CD4-positive, alpha-beta T cell treated with Interleukin-12 subunit alpha and Interleukin-12 subunit beta, for 1 hour (primary cell): ENCODE data around the gene SPOCK2.

Source experiments
- DNase-seq: peaks from one replicate; pipeline ENCODE4 v3.0.0-alpha.2; 2020

The SPOCK2 gene

DNA sequence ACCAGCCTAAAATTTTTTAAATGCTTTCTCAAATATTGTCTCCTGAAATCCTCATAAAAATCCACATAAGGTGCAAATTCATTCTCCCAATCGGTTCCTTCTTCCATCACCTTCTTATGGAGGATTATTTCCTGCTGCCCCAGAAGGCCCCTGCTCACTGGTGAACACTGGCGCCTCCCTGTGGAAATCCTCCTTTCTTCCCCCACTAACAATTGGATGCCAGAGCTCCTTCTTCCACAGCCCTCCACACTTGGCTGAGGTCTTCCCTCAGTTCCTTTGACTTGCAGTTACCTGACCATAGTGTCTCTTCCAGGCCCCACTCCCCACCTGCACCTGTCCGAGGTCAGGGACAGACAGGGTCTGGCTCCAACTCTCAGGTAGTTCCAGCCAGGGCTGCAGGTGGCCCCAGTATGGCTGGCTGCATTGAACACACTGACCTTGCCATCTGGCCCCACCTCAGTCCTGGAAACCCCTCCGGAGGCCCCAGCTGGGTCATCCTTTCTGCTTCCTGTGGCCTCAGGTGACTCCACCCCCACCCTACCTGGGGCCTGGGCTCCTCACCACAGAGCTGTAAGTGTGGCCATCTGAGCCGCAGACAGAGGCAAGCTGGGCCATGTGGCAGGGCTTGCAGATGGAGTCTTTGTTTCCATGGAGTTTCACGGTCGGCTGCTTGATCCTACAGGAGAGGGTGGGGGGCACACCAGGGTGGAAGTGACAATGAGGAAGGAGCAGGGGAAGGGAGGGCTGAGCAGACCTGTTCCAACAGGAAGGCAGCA, 18.4 kb downstream of the SPOCK2 start:
- DNase-seq = no peak

DNA sequence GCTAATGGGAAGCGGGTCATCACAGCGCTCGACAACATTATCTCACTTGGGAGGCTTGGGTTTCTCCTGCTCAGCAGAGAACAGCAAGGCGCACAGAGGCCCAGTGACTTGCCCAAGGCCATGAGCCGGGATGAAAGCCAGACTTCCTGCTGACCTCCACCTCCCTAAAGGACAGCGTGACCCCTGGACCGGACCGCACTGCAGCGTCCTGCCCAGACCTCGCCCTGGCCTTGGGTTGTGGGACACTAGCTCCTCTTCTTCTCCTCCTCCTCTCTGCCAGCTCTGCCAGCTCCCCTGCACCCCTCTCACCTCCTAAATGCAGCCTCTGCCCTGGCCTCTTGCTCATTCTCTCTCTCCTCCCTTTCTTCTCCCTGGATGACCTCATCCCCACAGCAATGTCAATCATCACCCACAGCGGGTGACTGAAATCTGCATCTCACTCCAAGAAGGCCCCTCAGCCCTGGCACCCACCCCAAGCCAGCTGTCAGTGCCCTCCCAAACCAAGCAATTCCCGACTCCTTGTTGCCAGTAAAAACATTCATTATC, 19.4 kb downstream of the SPOCK2 start:
- DNase-seq = no peak

DNA sequence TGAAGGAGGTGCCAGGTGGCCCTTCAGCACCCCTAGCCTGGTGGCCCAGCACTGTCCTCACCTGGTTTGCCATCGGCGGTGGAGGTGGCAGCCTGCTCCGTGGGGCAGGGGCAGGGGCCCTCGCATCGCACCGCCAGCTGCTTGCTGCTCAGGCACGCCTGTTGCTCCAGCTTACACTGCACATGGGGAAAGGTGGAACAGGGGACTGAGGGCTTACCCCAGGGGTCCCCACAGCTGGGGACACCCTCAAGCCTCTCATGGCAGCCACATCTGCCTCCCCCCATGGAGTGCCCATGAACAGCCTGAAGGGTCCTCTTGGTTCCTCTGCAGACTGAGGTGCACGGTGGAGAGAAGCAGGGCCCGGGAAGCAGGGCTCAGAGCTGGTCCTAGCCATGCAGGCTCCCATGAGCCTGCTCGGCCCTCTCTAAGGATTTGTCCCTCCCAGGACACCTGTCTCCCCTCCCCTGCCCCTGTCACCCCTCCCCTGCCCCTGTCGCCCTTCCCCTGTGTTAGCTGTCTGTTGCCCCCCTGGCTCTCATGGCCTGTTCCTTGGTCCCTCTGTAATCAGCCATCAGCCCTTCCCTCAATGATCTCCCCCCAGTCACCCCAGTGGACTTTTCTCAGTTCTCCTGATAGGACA, 20.1 kb downstream of the SPOCK2 start:
- no peak for DNase-seq

DNA sequence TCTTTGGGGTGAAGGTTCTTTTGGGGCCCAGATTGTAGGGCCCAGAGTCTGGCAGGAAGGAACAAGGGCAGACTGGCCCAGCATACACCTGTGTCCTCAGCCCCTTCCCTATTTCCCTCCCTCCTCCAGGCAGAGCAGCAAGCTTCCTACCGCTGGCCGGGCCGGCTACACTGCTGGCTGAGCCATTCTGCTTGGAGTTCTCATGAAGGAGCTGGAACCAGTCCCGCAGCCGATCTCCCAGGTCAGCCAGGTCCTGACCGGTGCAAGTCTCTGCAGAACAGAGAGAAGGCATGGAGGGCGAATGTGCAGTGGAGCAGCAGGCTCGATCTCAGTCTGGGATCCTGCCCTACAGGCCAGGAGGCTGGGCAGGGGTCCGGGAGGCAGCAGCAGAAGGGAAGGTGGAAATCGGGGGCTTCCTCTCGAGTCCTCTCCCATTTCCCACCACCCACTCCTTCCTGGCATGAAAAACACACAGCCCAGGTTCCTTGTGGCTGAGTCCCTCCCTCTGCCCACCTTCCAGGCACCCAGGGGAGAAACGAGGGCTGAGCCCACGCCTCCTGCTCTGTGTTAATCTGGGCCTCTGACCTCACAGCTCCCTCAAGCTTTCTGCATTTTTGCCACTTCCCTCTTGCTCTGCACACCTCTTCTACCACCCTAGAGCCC, 20.8 kb downstream of the SPOCK2 start:
- no peak for DNase-seq

DNA sequence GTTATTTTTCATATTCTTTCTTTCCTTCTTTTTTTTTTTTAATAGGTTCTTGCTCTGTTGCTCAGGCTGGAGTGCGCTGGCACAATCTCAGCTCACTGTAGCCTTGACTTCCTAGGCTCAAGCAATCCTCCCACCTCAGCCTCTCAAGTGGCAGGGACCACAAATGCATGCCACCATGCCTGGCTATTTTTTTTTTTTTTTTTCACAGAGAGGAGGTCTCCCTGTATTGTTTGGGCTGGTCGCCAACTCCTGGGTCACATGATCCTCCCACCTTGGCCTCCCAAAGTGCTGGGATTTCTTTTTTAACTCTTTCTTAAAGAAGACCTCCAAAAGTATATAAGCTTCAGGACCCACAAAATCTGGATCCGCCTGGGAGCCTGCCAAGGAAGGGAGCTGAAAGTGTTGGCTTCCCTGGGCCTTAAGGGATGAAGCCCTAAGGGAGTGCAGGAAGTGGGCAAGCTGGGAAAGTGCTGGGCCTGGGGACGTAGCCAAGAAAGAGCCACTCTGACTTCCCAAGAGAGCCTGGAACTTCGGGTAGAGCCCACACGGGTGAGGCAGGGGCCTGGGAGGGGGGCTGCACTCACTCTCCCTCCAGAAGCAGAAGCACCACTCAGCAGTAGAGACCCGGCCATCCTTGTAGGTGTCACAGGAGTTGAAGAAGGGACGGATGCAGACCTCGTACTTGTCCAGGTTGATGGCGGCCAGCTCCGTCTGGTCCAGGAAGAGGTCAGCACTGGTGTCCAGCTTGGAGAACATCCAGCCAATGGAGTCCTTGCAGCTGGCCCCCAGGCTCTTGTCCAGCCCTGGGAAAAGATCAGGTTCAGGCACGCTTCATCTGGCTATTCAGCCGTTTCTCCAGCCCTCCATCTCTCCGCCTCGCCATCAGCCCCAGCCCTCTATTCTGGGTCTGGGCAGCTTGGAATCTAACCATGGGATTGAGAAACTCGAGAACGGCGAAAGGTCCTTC, 21.8 kb downstream of the SPOCK2 start:
- no peak for DNase-seq

DNA sequence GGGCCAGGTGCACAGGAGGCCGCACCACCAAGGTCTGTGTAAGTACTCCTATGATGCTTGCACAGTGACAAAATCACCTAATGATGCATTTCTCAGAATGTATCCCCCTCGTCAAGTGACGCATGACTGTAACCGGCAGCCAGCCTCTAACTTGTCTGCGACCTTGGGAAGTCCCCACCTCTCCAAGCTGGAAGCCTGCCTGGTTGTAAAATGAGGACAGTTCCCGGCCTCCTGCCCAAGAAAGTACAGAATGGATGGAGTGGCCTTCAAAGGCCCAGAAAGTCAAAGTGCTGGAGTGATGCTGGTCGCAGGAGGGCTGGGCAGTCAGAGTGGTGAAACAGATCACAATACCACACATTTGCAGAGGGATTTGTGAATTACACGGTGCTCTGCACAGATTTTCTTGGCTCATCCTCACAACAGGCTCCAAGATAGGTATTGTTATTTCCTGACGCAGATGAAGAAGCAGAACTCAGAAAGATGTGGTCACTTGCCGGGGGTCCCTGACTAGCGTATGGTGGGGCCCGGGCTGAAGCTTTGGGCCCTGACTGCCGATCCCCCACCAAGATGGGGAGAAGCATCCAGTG, 22.8 kb downstream of the SPOCK2 start:
- DNase-seq = no peak

DNA sequence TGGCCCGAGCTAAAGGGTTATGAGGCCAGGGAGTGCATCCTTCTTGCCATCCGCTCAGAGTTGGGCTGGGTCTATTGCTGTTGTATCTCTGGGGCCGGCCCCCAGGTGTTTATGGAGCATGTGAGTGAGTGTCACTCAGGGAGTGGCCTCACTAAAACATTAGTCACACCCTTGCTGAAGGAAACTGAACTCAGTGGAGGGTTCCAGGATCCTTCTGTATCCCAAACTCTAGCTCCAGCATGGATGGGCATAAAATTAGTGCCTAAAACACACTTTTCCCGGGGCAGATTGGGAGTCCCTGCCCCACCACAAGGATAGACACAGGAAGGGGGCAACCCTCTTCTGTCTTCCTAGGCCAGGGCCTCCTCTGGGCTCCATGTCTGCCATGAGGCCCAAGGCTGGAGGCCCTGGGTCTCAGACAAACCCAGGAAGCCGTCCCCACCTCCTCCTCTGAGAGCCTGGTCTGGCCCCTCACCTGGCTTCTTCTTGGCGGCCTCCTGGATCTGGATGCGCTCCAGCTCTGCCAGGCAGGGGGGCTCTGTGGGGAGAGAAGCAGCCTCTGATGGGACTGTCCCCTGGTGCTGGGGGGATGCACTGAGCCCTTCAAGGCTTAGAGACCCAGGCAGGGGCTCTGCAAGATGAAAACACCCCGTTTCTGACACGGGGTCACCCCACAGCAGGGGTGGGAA, 24.5 kb downstream of the SPOCK2 start:
- no peak for DNase-seq

DNA sequence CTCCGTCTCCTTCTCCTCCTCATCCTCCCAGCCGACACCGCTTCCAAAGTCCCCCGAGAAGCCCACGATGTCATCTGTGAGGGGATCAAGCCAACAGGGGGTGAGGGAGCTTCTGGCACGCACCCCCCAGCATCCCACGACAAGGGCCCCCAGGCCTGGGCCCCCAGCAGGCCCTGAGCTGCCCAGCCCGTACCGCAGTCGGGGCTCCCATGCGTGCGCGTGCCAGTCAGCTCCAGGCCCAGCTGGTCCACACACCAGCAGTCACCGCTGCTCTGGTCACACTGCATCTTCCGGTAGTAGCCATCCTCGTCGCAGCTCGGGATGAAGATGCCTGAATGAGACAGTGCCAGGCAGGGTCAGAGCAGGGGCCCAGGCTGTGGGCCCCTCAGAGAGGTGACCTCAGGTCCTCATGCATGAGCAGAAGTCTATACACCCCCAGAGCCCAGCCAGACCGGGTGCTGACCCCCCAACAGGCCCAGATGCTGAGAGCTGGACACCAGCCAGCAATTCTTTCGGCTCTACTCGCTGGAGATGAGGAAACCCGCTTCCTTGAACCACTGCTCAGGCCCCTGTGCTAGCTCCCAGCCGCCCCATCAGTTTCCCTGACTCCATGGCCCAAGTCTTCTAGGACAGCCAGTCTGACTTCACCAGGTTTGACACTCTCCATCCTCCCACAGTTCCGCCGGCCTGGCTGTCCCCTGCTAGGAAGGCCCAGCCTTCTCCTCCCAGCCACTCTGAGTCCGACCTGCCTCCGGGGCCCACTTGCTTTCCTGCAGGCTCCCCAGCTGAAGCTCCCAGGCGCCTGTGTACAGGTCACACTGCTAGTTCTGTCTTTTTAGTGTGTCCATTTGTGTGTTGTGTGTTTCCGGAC, 25.3 kb downstream of the SPOCK2 start:
- no peak for DNase-seq

DNA sequence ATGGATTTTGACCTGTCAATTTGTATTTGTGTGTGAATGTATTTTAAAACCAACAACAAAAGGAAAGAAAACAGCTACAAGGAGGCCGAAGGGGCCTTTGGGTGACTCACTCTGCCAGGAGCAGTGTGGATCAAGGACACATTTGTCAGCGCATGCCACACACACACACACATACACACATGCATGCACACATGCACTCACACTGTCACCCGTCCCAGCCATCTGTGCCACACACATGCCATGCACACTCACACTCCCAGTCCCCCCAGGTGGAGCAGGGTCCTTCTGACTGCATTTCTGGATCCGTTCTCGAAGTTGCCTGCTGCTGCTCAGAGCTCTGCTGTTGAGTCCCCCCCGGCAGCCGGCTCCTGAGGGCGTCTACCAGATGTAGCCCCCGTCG, 26.0 kb downstream of the SPOCK2 start:
- no peak for DNase-seq

DNA sequence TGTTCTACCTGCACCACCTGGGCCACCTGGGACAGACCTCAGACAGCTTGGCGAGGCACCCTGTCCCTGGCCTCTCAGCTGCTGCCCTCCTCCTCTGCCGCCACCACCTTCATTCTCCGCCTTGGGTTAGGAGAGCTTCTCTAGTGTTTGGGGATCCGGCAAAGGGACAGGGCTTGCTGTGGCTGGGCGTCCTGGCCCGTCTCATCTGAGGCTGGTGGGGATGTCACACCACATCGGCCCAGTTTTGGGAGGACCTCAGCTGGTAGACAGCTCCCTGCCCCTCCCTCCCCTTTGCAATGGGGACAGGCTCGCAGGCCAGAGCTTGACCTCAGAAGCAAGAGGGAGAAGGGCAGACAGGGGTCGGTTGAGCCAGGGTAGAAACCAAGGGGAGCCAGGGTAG, 26.4 kb downstream of the SPOCK2 start:
- no peak for DNase-seq

DNA sequence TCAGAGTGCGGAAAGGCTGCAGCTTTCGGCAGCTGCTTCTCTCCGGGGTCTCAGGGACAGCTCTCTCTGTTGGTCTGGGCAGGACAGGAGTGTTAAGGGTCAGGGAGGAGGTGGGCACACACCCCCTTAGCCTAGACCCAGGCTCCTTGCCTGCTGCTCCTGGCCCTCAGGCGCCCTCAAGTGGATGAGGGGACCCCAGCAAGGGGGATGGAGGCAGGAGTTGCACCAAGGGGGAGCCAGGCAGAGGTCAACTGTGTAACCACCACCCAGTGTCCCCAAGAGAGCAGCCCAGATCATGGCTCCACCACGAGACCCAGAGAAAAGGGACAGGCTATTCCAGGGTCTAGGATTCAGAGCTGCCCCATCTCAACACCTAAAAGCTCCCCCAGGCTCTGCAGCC, 26.9 kb downstream of the SPOCK2 start:
- no peak for DNase-seq

DNA sequence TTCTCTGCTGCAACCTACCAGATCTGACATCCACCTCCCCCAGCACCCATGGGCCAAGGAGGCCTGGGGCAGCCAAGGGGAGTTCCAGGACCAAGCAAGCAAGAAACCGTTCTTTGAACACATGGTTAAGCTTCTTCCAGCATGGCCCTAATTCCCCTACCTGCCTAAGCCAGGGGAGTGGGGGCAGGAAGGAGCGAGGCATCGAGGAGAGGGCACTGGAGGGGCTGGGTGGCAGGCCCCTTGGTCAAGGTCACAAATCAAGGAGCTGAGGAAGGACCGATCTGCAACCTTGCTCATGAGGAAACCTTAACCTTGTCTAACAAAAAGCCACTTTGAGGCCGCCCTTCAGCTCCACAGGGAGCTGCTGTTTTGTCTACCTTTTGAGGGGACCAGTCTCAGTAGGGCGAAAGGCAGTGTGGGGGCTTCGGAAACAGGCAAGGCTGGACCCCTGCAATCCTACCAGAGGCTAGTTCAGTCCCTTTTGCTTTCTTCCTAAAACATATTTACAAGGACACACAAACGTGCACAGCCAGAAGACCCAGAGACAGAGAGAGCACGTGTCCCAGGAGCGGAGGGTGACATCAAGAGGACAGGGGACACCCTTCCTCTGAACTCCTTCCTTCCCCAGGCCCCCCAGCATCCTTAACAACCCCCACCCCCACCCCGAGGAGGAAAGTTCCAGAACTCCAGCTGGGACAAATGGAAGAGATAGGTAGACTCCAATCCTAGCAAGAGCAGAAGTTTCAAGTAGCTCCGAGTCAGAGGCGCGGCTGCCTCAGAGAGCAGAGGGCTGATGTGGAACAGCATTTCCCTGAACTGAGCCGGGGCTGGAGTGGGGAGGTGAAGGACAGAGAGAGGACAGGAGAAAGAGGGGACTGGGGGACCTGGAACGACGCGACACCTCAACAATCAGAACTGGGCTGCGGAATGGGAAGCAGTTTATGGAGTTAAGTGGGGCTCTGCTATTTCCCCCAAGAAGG, 28.2 kb downstream of the SPOCK2 start:
- DNase-seq = no peak

DNA sequence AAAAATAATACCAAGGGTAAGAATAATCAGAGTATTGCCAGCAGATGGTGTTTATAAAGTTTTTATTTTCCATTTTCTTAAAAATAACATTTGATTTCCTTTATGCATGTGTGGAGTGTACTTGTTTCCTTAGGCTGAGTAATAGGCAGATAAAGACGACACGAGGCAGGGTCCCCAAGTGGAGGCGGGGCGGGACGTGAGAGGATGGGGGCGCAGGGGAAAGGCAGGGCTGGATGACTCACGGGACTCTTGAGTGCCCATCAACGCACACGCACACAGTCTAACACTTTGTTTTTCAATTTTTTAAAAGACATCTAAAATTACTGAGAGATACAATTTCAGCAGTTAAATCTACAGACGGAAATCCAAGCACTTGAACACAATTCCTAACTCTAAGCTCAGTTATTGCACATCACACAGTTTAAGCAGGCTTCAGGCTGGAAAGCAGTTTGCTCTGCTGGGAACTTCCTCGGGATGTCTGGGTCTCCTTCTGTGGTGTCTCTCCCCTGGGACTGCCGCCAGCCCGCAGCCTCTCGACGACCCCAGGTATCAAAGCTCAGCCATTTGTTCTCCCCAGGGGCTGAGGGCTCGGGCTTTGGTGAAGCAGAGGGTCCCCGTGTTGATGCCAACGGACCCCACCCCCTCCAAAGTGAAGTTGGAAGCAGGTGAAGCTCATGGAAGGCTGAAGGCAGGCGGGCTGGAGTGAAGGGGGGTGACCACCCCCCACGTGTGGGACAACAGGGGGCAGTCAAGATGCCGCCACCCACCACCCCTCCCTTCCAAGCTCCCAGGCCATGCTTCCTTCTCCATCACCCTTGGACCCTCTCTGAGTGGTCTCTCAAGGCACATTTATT, 29.1 kb downstream of the SPOCK2 start:
- no peak for DNase-seq

DNA sequence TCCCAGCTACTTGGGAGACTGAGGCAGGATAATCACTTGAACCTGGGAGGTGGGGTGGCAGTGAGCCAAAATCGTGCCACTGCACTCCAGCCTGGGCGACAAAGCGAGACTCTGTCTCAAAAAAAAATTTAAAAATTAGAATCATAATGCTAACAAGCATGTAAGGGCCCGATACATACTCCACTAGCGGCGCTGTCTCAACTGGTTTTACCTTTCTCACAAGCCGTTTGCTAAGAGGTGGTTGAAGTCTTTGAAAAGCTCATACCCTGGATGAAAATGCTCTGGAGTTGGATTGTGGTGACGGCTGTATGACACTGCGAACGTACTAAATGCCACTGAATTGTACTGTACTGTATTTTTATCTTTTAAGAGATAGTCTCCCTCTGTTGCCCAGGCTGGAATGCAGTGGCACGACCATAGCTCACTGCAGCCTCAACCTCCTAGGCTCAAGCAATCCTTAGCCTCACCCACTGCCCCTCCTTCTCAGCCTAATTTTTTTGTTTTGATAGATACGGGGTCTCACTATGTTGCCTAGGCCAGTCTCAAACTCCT, 29.9 kb downstream of the SPOCK2 start:
- no peak for DNase-seq

DNA sequence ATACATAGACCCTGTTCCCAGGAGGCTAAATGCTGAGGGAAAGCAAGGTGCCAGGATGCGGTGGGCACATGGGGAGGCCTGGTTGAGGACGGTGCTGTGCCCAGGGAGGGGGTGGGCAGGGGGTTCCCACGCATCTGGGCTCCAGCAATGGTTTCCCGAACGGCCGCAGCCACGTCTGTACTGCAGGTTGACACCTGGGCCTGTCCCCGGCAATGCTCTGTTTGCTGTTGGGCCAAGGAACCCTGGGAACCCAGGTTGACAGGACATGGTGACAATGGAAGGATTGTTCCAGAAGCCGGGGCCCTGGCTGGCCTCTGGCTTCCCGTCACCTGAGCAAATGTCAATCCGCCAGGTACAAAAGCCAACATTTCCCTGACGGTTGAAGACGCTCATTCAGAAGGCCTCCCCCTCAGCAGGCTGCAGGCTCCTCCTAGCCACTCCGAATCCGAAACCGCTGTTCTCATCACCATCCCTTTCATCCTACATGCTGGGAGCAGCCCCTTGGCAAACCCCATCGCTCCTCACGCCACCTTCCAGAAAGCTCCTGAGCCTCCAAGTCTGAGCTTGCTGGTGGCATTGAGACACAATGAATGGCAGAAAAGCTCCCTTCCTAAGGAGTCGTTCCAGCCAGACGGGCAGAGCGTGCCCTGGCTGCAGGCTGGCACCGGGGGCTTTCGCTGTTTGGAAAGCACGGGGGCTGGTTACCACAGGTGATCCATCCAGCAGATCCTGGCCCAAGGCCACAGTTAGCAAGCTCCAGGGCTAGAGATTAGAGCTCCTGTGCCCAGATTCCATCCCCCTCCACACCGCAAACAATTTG, 31.2 kb downstream of the SPOCK2 start:
- no peak for DNase-seq

DNA sequence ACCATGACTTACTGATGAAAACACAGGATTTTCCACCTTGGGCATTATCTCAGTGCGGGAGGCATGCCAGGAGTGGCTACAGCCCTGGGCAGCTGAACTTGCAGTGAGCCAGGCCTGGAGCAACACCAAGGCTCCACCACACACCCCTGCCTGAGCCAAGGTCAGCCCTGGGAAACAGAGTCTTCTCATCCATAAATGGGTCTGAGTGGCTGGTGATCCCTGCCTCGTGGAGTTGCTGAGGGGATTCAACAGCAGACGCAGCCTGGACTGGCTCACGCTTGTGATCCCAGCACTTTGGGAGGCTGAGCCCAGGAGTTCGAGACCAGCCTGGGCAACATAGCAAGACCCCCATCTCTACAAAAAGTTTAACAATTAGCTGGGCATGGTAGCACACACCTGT, 32.2 kb downstream of the SPOCK2 start:
- DNase-seq = no peak

DNA sequence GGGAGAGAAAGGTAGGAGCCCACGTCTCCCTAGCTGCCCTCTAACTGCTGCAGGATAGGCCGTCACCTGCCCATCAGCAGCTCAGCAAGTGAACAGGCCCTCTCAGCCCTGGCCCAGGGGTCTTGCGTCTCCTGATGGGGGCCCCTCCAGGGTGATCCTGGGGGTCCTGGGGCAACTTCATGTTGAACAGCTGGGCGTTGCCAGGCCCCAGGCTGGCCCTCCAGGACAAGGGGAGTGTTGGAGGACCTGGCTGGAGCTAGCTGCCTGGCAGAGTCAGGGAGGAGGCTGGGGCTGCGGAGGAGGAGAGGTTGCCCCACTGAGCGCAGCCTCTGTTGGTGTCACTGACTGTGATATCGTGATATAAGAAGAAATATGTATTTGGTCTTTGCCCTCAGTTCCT, 34.7 kb downstream of the SPOCK2 start:
- DNase-seq = no peak
